Activated B cell treated with CpG ODN at 0.5 μM for 24 hours (primary cell): Measurements from ENCODE around the gene FSHR. TPM values are rescaled to one million over a fixed set of nuclear protein-coding genes. Genes with fewer than 3 reads are reported as not detected.

Source experiments
- ATAC-seq: fragments of 200-7000 bp; cut with Tn5 transposase; one replicate; pipeline ENCODE4 v1.10.0; 2021; ENCODE audit warnings: low read depth, mild to moderate bottlenecking, moderate library complexity
- CTCF ChIA-PET: fragments of 350-600 bp; sonication (Branson Sonifier 250); formaldehyde crosslinking; loops from one replicate; lab custom pipeline; 2021; ENCODE audit warnings: antibody characterized with exemption; lab: Charles Lee
- POLR2A ChIA-PET: fragments of 350-600 bp; sonication (Branson Sonifier 250); formaldehyde crosslinking; loops from one replicate; lab custom pipeline; 2021; ENCODE audit warnings: antibody characterized with exemption; lab: Charles Lee
- DNase-seq: peaks from one replicate; pipeline ENCODE4 v3.0.0; 2022
- H3K27ac Mint-ChIP-seq: one replicate; pipeline ENCODE4 v1.8.0; 2020; ENCODE audit warnings: mixed read lengths
- H3K27me3 Mint-ChIP-seq: one replicate; pipeline ENCODE4 v1.8.0; 2021; ENCODE audit warnings: mixed read lengths
- H3K36me3 Mint-ChIP-seq: one replicate; pipeline ENCODE4 v1.8.0; 2021; ENCODE audit warnings: low read depth, mixed read lengths
- H3K4me1 Mint-ChIP-seq: one replicate; pipeline ENCODE4 v1.8.0; 2021; ENCODE audit warnings: mixed read lengths
- H3K4me3 Mint-ChIP-seq: one replicate; pipeline ENCODE4 v1.8.0; 2020; ENCODE audit warnings: mild to moderate bottlenecking, mixed read lengths
- H3K9me3 Mint-ChIP-seq: one replicate; pipeline ENCODE4 v1.8.0; 2020; ENCODE audit warnings: mixed read lengths
- CTCF ChIP-seq: fragments of 200-600 bp; IDR thresholded peaks from one replicate; pipeline ENCODE4 v1.8.0; 2022; ENCODE audit warnings: antibody characterized with exemption, mild to moderate bottlenecking
- intact Hi-C: fragments of 100-400 bp; cut with micrococcal nuclease; formaldehyde crosslinking; loops from one replicate; pipeline ENCODE4 v1.15.1; 2024
- total RNA-seq: library from RNA; stranded (reverse); gene quantifications from 2 replicates; pipeline ENCODE4 v1.2.3, GENCODE V29; 2022

The FSHR gene
- total RNA-seq, 1 donor from 2014 or later: not detected

- no peak overlapping the region for H3K27ac Mint-ChIP-seq
These were observed 101.2 kb downstream of the FSHR start for GRCh38 chr2:49053156-49053555.

GRCh38 chr2:49050265-49050664 is 104.0 kb downstream of the FSHR start:
- POLR2A ChIA-PET: no interaction called here
- Mint-ChIP-seq H3K9me3 (no peaks in the 10 kb centered on the region), H3K27me3 (no peaks in the 10 kb centered on the region), H3K4me3 (no peak overlapping the region), H3K4me1 (no peaks in the 10 kb centered on the region), H3K36me3 (no peaks in the 10 kb centered on the region), H3K27ac (no peak overlapping the region)
- CTCF ChIA-PET: no interaction called here
- TF ChIP-seq CTCF: no peak
- ATAC-seq (no peak), DNase-seq (no peak)
- intact Hi-C loops: no loop called here

More at GRCh38 chr2:49053156-49053555, 101.2 kb downstream of the FSHR start:
- CTCF ChIA-PET: no interaction called here
- Mint-ChIP-seq H3K36me3 (no peaks in the 10 kb centered on the region), H3K4me1 (no peaks in the 10 kb centered on the region), H3K4me3 (no peak overlapping the region), H3K27me3 (no peaks in the 10 kb centered on the region), H3K9me3 (peaks cover 8% of the 10 kb centered on the region)
- POLR2A ChIA-PET: no interaction called here
- intact Hi-C loops: no loop called here
- no peak for ATAC-seq
- DNase-seq: no peak
- TF ChIP-seq CTCF: no peak

DNA sequence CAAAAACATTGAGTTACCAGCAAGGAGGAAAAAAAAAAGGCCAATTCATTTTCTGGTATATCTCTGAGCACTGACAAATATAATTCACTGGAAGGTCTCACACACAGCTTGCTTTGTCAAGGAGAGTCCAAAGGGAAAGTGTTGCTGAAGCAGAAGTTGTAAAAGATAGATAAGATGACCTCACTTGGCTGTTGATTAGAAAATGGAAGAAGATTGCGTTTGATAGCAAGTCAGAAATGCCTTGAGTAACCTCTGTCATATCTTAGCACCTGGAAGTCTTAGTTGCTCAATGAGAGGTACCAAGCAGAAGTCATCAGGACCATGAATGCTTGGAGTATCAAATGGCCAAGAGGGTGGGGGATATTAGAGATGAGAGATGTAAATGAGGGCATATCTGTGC is 105.2 kb downstream of the FSHR start:
- intact Hi-C loops: no loop called here
- ChIA-PET POLR2A (no interaction called here), CTCF (no interaction called here)
- ATAC-seq: no peak
- H3K4me3 Mint-ChIP-seq: no peak overlapping the region
- no peaks in the 10 kb centered on the region for H3K9me3 Mint-ChIP-seq
- H3K27me3 Mint-ChIP-seq: no peaks in the 10 kb centered on the region
- H3K36me3 Mint-ChIP-seq: no peaks in the 10 kb centered on the region
- no peak overlapping the region for H3K27ac Mint-ChIP-seq
- no peak for TF ChIP-seq CTCF
- H3K4me1 Mint-ChIP-seq: no peaks in the 10 kb centered on the region
- no peak for DNase-seq

DNA sequence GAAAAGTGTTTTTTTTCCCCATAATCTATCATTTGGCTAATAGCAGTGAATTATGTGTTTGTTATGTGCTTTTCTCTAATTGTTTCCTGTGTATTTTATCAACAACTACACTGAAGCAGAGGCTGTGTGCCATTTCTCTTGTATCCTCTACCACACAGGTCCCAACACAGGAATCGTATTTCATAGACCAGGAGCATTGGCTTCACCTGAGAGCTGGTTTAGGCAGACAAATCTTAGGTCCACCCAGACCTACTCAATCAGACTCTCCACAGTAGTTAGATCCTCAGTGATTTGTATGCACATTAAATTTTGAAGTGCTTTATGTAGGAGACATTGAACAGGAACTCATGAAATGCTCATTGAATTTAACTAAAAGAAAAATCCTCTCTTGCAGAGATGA is 109.2 kb downstream of the FSHR start:
- H3K4me1 Mint-ChIP-seq: no peaks in the 10 kb centered on the region
- ATAC-seq: no peak
- no peak for TF ChIP-seq CTCF

DNA sequence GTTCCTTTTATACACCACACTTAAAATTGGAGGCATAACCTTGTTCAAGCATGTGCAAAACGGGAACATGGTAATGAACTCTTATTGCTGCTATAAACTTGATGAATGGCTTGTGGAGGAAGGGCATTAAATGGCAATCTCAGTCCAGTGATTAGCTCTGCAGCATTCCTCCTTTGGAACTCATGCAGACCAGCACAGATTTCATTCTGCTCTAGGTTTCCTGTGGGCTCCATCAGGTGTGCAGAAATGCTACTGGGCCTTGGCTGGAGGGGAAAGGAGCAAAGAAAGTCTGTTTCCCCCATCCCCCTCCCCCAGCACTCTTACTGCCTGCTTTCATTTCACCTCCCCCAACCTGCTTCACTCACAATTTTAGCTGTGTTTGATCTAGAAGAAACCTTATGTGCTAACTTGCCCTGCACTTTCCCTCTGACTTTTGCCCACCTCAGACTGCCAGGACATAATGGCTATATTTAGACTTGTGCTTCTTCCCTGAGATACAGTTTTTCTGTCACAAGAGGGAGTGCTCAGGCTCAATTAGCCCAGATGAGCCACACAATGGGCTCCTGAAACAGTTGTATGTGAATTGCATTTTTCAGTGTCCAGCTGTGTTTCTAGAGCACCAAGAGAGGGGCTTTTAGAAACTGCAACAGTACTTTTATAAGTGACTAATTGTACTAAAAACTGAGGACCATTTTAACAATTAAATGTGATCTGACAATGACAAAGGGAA is 109.8 kb downstream of the FSHR start:
- ChIA-PET CTCF (no interaction called here), POLR2A (no interaction called here)
- Mint-ChIP-seq H3K36me3 (no peaks in the 10 kb centered on the region), H3K4me3 (no peak overlapping the region), H3K27me3 (no peaks in the 10 kb centered on the region), H3K4me1 (no peaks in the 10 kb centered on the region), H3K9me3 (no peaks in the 10 kb centered on the region), H3K27ac (no peak overlapping the region)
- ATAC-seq (no peak), DNase-seq (no peak)
- intact Hi-C loops: no loop called here
- no peak for TF ChIP-seq CTCF

More for the DNA sequence above, 109.2 kb downstream of the FSHR start:
- Mint-ChIP-seq H3K4me3 (no peak overlapping the region), H3K27me3 (no peaks in the 10 kb centered on the region), H3K27ac (no peak overlapping the region), H3K36me3 (no peaks in the 10 kb centered on the region), H3K9me3 (no peaks in the 10 kb centered on the region)
- no peak for DNase-seq
- POLR2A ChIA-PET: no interaction called here
- intact Hi-C loops: no loop called here
- CTCF ChIA-PET: no interaction called here
